CD14-positive monocyte (primary cell): ENCODE data around the gene KIF26B. TPM values are rescaled to one million over a fixed set of nuclear protein-coding genes. Genes with fewer than 3 reads are reported as not detected.

ENCODE experiments used
- DNase-seq, 3 donors: peaks; one replicate each; pipeline ENCODE4 v3.0.0-alpha.2; 2011 to 2022
- H2AFZ ChIP-seq: 2 replicates; pipeline ENCODE4 v1.6.0; 2012; ENCODE audit warnings: mild to moderate bottlenecking, low read depth, low read length, inconsistent platforms; ENCODE audit not compliant: insufficient read depth, poor library complexity, severe bottlenecking
- H3K27ac ChIP-seq, 2 donors: 1 replicate in 1 of 2; 2 replicates in 1 of 2; pipeline ENCODE4 v1.5.1; 2012 to 2013; ENCODE audit warnings: low read length in 2 of 2, control low read depth in 1 of 2, inconsistent platforms in 1 of 2, low read depth in 1 of 2, mild to moderate bottlenecking in 1 of 2
- H3K27me3 ChIP-seq, 2 donors: one replicate each; pipeline versions ENCODE4 v1.6.0 to v1.6.1; 2011 to 2013; ENCODE audit warnings: low read length in 2 of 2; ENCODE audit not compliant: control insufficient read depth in 2 of 2, insufficient read depth in 2 of 2
- H3K36me3 ChIP-seq, 2 donors: replicated peaks in 1 of 2; 1 replicate in 1 of 2; 2 replicates in 1 of 2; pipeline versions ENCODE4 v1.5.1 to v1.6.1; 2012 to 2013; ENCODE audit warnings: low read length in 2 of 2, control low read depth in 1 of 2, inconsistent platforms in 1 of 2, mild to moderate bottlenecking in 1 of 2; ENCODE audit not compliant: insufficient read depth in 2 of 2, control insufficient read depth in 1 of 2
- H3K4me1 ChIP-seq, 2 donors: 1 replicate in 1 of 2; 2 replicates in 1 of 2; pipeline versions ENCODE4 v1.5.1 to v1.6.1; 2012 to 2013; ENCODE audit warnings: low read length in 2 of 2, control low read depth in 1 of 2, inconsistent platforms in 1 of 2, mild to moderate bottlenecking in 1 of 2, moderate library complexity in 1 of 2; ENCODE audit not compliant: insufficient read depth in 2 of 2, control insufficient read depth in 1 of 2
- H3K4me2 ChIP-seq: replicated peaks from 2 replicates; pipeline ENCODE3; 2012; ENCODE audit warnings: low read length, moderate library complexity, mild to moderate bottlenecking; ENCODE audit not compliant: poor library complexity, severe bottlenecking; ENCODE audit errors: extremely low read depth
- H3K4me3 ChIP-seq, 3 experiments: fragments of 200-600 bp in 1 of 3; sonication (generic) in 1 of 3; replicated peaks in 1 of 3; 1 replicate in 2 of 3; 2 replicates in 1 of 3; pipeline ENCODE4 v1.5.1; 2011 to 2013; ENCODE audit warnings: low read length in 3 of 3, mild to moderate bottlenecking in 3 of 3, control low read depth in 2 of 3, low read depth in 2 of 3, inconsistent platforms in 1 of 3, moderate library complexity in 1 of 3
- H3K79me2 ChIP-seq: 2 replicates; pipeline ENCODE4 v1.6.0; 2012; ENCODE audit warnings: mild to moderate bottlenecking, control low read depth, inconsistent platforms, low read length, moderate library complexity; ENCODE audit not compliant: insufficient read depth
- H3K9ac ChIP-seq: 2 replicates; pipeline ENCODE4 v1.6.0; 2017; ENCODE audit warnings: low read length, mild to moderate bottlenecking; ENCODE audit not compliant: insufficient read depth, poor library complexity, severe bottlenecking
- H3K9me3 ChIP-seq, 2 donors: replicated peaks in 1 of 2; 1 replicate in 1 of 2; 2 replicates in 1 of 2; pipeline versions ENCODE4 v1.5.1 to v1.6.1; 2012 to 2013; ENCODE audit warnings: low read length in 2 of 2, control low read depth in 1 of 2; ENCODE audit not compliant: control insufficient read depth in 1 of 2, insufficient read depth in 1 of 2
- H4K20me1 ChIP-seq: 2 replicates; pipeline ENCODE4 v1.6.0; 2012; ENCODE audit warnings: mild to moderate bottlenecking, low read length, control low read depth, moderate library complexity; ENCODE audit not compliant: insufficient read depth
- H3K27ac Mint-ChIP-seq, 7 donors: one replicate each; pipeline ENCODE4 v1.8.0; 2020; ENCODE audit warnings: mild to moderate bottlenecking in 7 of 7, mixed read lengths in 7 of 7, moderate library complexity in 6 of 7, inconsistent platforms in 2 of 7
- H3K27me3 Mint-ChIP-seq, 3 donors: one replicate each; pipeline ENCODE4 v1.8.0; 2021 to 2022; ENCODE audit warnings: low read depth in 3 of 3, mild to moderate bottlenecking in 3 of 3, mixed read lengths in 3 of 3, moderate library complexity in 3 of 3, inconsistent platforms in 1 of 3
- H3K36me3 Mint-ChIP-seq, 2 donors: one replicate each; pipeline ENCODE4 v1.8.0; 2020; ENCODE audit warnings: mixed read lengths in 2 of 2, inconsistent platforms in 1 of 2, mild to moderate bottlenecking in 1 of 2
- H3K4me1 Mint-ChIP-seq: one replicate; pipeline ENCODE4 v1.8.0; 2020; ENCODE audit warnings: mild to moderate bottlenecking, mixed read lengths
- H3K4me3 Mint-ChIP-seq, 2 donors: one replicate each; pipeline ENCODE4 v1.8.0; 2020; ENCODE audit warnings: mild to moderate bottlenecking in 2 of 2, mixed read lengths in 2 of 2, moderate library complexity in 1 of 2
- H3K9me3 Mint-ChIP-seq, 7 donors: one replicate each; pipeline ENCODE4 v1.8.0; 2020 to 2022; ENCODE audit warnings: mixed read lengths in 7 of 7, mild to moderate bottlenecking in 6 of 7, moderate library complexity in 6 of 7, inconsistent platforms in 2 of 7
- WGBS: methylation state at CpG from one replicate; pipeline ENCODE4 v1.1.5; 2013; ENCODE audit warnings: missing lambda C conversion rate; ENCODE audit not compliant: insufficient coverage; 5-methylcytosine and 5-hydroxymethylcytosine counted together
- intact Hi-C, 2 donors: fragments of 100-400 bp; cut with micrococcal nuclease; formaldehyde crosslinking; loops; one replicate each; pipeline versions ENCODE4 v1.15.0 to v1.15.1; 2023
- polyA plus RNA-seq, 3 donors: library from polyadenylated mRNA; depleted of rRNA in 1 of 3; unstranded in 2 of 3; stranded (reverse) in 1 of 3; fragments of 300-500 nt in 2 of 3; fragments of >200 nt in 1 of 3; fragmentation: Illumina TruSeq in 2 of 3; gene quantifications; 1 replicate in 2 of 3; 2 replicates in 1 of 3; pipeline ENCODE4 v1.2.3, GENCODE V29; 2012 to 2021
- TF ChIP-seq, protein P1 (sequence below): fragments of 200-600 bp; IDR thresholded peaks from one replicate; pipeline ENCODE4 v1.8.0; 2022; ENCODE audit warnings: antibody characterized with exemption, mild to moderate bottlenecking

The KIF26B gene
- polyA plus RNA-seq, 3 donors, result 0.01 to 0.05 TPM; not detected in 1

DNA sequence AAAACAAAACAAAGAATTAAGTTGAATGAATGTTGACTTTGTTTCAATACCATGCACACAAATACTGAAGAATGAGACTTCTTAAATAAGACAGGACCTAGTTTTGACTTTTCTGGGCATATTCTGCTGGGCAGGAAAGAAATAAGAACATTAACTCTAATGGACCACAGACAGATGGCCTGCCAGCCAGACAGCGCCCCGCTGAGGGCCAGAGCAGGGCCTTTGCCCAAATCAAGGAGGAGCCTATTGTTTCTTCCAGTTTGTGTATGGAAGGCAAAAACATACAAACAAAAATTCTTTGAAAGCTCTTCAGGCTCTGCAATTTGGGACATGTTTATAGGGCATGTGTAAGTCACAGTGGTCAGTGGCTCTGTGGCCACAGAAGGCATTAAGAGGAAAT, 44.4 kb upstream of the KIF26B start:
- H3K36me3 Mint-ChIP-seq, result peaks cover 3 to 8% of the 10 kb centered on the region in 2 donors
- no peak overlapping the region for H3K4me3 Mint-ChIP-seq
- no peaks in the 10 kb centered on the region for H3K9me3 ChIP-seq
- no peak overlapping the region for H3K9ac ChIP-seq
- H3K4me1 ChIP-seq, result peaks cover 23 to 27% of the 10 kb centered on the region in 2 donors
- TF ChIP-seq, protein P1, sequence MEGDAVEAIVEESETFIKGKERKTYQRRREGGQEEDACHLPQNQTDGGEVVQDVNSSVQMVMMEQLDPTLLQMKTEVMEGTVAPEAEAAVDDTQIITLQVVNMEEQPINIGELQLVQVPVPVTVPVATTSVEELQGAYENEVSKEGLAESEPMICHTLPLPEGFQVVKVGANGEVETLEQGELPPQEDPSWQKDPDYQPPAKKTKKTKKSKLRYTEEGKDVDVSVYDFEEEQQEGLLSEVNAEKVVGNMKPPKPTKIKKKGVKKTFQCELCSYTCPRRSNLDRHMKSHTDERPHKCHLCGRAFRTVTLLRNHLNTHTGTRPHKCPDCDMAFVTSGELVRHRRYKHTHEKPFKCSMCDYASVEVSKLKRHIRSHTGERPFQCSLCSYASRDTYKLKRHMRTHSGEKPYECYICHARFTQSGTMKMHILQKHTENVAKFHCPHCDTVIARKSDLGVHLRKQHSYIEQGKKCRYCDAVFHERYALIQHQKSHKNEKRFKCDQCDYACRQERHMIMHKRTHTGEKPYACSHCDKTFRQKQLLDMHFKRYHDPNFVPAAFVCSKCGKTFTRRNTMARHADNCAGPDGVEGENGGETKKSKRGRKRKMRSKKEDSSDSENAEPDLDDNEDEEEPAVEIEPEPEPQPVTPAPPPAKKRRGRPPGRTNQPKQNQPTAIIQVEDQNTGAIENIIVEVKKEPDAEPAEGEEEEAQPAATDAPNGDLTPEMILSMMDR, result no peak
- no peak for DNase-seq
- H3K27ac Mint-ChIP-seq, result no peak overlapping the region
- no peaks in the 10 kb centered on the region for H3K27me3 ChIP-seq
- intact Hi-C loops, result no loop called here
- no peak overlapping the region for H3K27ac ChIP-seq
- H4K20me1 ChIP-seq, result no peaks in the 10 kb centered on the region
- peaks cover 24% of the 10 kb centered on the region for H3K4me1 Mint-ChIP-seq
- no peak overlapping the region for H3K4me2 ChIP-seq
- H2AFZ ChIP-seq, result no peak overlapping the region
- peaks cover 0 to 2% (median 0%) of the 10 kb centered on the region in 7 donors for H3K9me3 Mint-ChIP-seq
- WGBS, result no CpG with 5 or more reads among the region's 2 CpGs
- no peak overlapping the region for H3K4me3 ChIP-seq
- no peaks in the 10 kb centered on the region for H3K79me2 ChIP-seq
- H3K27me3 Mint-ChIP-seq, result peaks cover 0 to 3% (median 0%) of the 10 kb centered on the region in 3 donors
- no peaks in the 10 kb centered on the region for H3K36me3 ChIP-seq

DNA sequence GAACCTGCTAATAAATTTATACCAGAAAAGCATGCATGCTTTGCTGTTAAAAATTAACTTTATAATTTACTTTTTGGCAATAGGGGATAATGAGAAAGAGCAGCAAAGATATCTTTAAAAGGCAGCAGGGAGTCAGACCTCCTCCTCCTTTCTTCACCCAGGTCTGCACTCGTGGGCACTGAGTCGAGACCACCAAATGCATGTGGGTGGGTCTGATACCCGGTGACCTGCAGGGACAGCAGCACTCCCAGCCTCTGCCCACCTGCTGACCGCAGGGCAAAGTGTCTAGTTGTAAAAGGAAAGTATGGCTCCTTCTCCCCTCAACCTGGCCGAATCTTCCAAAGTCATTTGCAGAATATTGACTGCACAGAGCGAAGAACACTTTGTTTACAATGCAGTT, 43.7 kb upstream of the KIF26B start:
- no peaks in the 10 kb centered on the region for H3K27me3 ChIP-seq
- no peak for DNase-seq
- H2AFZ ChIP-seq, result no peak overlapping the region
- H4K20me1 ChIP-seq, result no peaks in the 10 kb centered on the region
- H3K27ac ChIP-seq, result no peak overlapping the region
- H3K9ac ChIP-seq, result no peak overlapping the region
- peaks cover 23 to 27% of the 10 kb centered on the region in 2 donors for H3K4me1 ChIP-seq
- TF ChIP-seq, protein P1, result no peak
- peaks cover 0 to 2% (median 0%) of the 10 kb centered on the region in 7 donors for H3K9me3 Mint-ChIP-seq
- no peak overlapping the region for H3K4me3 Mint-ChIP-seq
- intact Hi-C loops, result no loop called here
- WGBS, result no CpG with 5 or more reads among the region's 6 CpGs
- H3K36me3 ChIP-seq, result no peaks in the 10 kb centered on the region
- no peaks in the 10 kb centered on the region for H3K79me2 ChIP-seq
- no peak overlapping the region for H3K4me3 ChIP-seq
- H3K27ac Mint-ChIP-seq, result no peak overlapping the region
- no peaks in the 10 kb centered on the region for H3K9me3 ChIP-seq
- H3K27me3 Mint-ChIP-seq, result peaks cover 0 to 3% (median 0%) of the 10 kb centered on the region in 3 donors
- peaks cover 3 to 8% of the 10 kb centered on the region in 2 donors for H3K36me3 Mint-ChIP-seq
- H3K4me1 Mint-ChIP-seq, result peaks cover 25% of the 10 kb centered on the region
- H3K4me2 ChIP-seq, result no peak overlapping the region
